Activated T-helper 1 cell treated with anti-CD3 and anti-CD28 coated beads, Interleukin-12 subunit alpha, Interleukin-12 subunit beta, Interleukin-2, Interleukin-4 antibody, amounts not matched to agents 30 ng/mL and 10 ng/mL and 1 ng/mL, durations not matched to agents 14 hours and 24 hours and 36 hours (primary cell): ENCODE data around the gene PTCD1. TPM values are rescaled to one million over a fixed set of nuclear protein-coding genes. Genes with fewer than 3 reads are reported as not detected.
A peak's percentile ranks its signal among the peaks of the same experiment; 100 is the strongest.

Experiments used
- DNase-seq: peaks from one replicate; pipeline ENCODE4 v3.0.0; 2021; ENCODE audit warnings: low spot score
- H3K27ac Mint-ChIP-seq: one replicate; pipeline ENCODE4 v1.8.0; 2021; ENCODE audit warnings: mild to moderate bottlenecking, mixed read lengths
- H3K27me3 Mint-ChIP-seq: one replicate; pipeline ENCODE4 v1.8.0; 2022; ENCODE audit warnings: mild to moderate bottlenecking, moderate library complexity, mixed read lengths; ENCODE audit not compliant: insufficient read depth
- H3K36me3 Mint-ChIP-seq: one replicate; pipeline ENCODE4 v1.8.0; 2021; ENCODE audit warnings: low read depth, mixed read lengths
- H3K4me1 Mint-ChIP-seq: one replicate; pipeline ENCODE4 v1.8.0; 2021; ENCODE audit warnings: low read depth, mixed read lengths
- H3K4me3 Mint-ChIP-seq: one replicate; pipeline ENCODE4 v1.8.0; 2021; ENCODE audit warnings: mild to moderate bottlenecking, moderate library complexity, mixed read lengths
- H3K9me3 Mint-ChIP-seq: one replicate; pipeline ENCODE4 v1.8.0; 2021; ENCODE audit warnings: mixed read lengths
- intact Hi-C: fragments of 100-400 bp; cut with micrococcal nuclease; formaldehyde crosslinking; loops from one replicate; pipeline ENCODE4 v1.15.1; 2024
- total RNA-seq: library from RNA; stranded (reverse); gene quantifications from 2 replicates; pipeline ENCODE4 v1.2.3, GENCODE V29; 2022

Gene PTCD1
- total RNA-seq, 1 donor from 2014 or later, result 16.0 TPM

GRCh38 chr7:99399597-99399996 lies 39.0 kb downstream of the PTCD1 start:
- Mint-ChIP-seq H3K36me3 (peaks cover 46% of the 10 kb centered on the region), H3K4me3 (no peak overlapping the region), H3K4me1 (peaks cover 11% of the 10 kb centered on the region), H3K9me3 (no peaks in the 10 kb centered on the region), H3K27me3 (no peaks in the 10 kb centered on the region), H3K27ac (peak overlapping the region; percentile 31)
- DNase-seq, result no peak
- intact Hi-C loops, result no loop called here

- peak overlapping the region; percentile 40 for H3K27ac Mint-ChIP-seq
- intact Hi-C loops, result no loop called here
Observed at GRCh38 chr7:99398891-99399445, 39.6 kb downstream of the PTCD1 start.

GRCh38 chr7:99397297-99397983 lies 41.2 kb downstream of the PTCD1 start:
- Mint-ChIP-seq H3K9me3 (no peaks in the 10 kb centered on the region), H3K4me3 (no peak overlapping the region), H3K36me3 (peaks cover 41% of the 10 kb centered on the region), H3K27me3 (no peaks in the 10 kb centered on the region), H3K4me1 (peaks cover 22% of the 10 kb centered on the region), H3K27ac (no peak overlapping the region)
- intact Hi-C loops, result no loop called here
- DNase-seq, result no peak

More at GRCh38 chr7:99398891-99399445, 39.6 kb downstream of the PTCD1 start:
- no peaks in the 10 kb centered on the region for H3K27me3 Mint-ChIP-seq
- H3K4me3 Mint-ChIP-seq, result no peak overlapping the region
- no peaks in the 10 kb centered on the region for H3K9me3 Mint-ChIP-seq
- H3K4me1 Mint-ChIP-seq, result peaks cover 8% of the 10 kb centered on the region
- no peak for DNase-seq
- peaks cover 46% of the 10 kb centered on the region for H3K36me3 Mint-ChIP-seq

- Mint-ChIP-seq H3K27ac (no peak overlapping the region), H3K27me3 (no peaks in the 10 kb centered on the region), H3K4me1 (peaks cover 22% of the 10 kb centered on the region), H3K9me3 (no peaks in the 10 kb centered on the region), H3K36me3 (peaks cover 42% of the 10 kb centered on the region), H3K4me3 (no peak overlapping the region)
- no peak for DNase-seq
- intact Hi-C loops, result no loop called here
Observed at GRCh38 chr7:99396418-99397296, 41.9 kb downstream of the PTCD1 start.

GRCh38 chr7:99395616-99396327 lies 42.8 kb downstream of the PTCD1 start:
- peaks cover 17% of the 10 kb centered on the region for H3K4me1 Mint-ChIP-seq
- H3K9me3 Mint-ChIP-seq, result no peaks in the 10 kb centered on the region
- DNase-seq, result no peak
- H3K27me3 Mint-ChIP-seq, result no peaks in the 10 kb centered on the region
- H3K27ac Mint-ChIP-seq, result no peak overlapping the region
- no peak overlapping the region for H3K4me3 Mint-ChIP-seq
- H3K36me3 Mint-ChIP-seq, result peaks cover 41% of the 10 kb centered on the region
- intact Hi-C loops, result no loop called here

GRCh38 chr7:99394188-99394502 lies 44.5 kb downstream of the PTCD1 start:
- H3K4me1 Mint-ChIP-seq, result peaks cover 16% of the 10 kb centered on the region
- intact Hi-C loops, result no loop called here
- H3K27ac Mint-ChIP-seq, result no peak overlapping the region
- no peak for DNase-seq
- no peak overlapping the region for H3K4me3 Mint-ChIP-seq
- no peaks in the 10 kb centered on the region for H3K9me3 Mint-ChIP-seq
- peaks cover 35% of the 10 kb centered on the region for H3K36me3 Mint-ChIP-seq
- no peaks in the 10 kb centered on the region for H3K27me3 Mint-ChIP-seq

- no peaks in the 10 kb centered on the region for H3K27me3 Mint-ChIP-seq
- peaks cover 16% of the 10 kb centered on the region for H3K4me1 Mint-ChIP-seq
- H3K9me3 Mint-ChIP-seq, result no peaks in the 10 kb centered on the region
- H3K36me3 Mint-ChIP-seq, result peaks cover 30% of the 10 kb centered on the region
- intact Hi-C loops, result loop anchor here (1.0 to 2.0 kb wide), 3 partner anchors 15 to 45 kb away; partner anchors contain the start of genes ARPC1B, BUD31, CPSF4 and PDAP1
- peak overlapping the region; percentile 68 for H3K27ac Mint-ChIP-seq
- no peak for DNase-seq
- peak overlapping the region; percentile 63 for H3K4me3 Mint-ChIP-seq
Observed at GRCh38 chr7:99393355-99394187, 45.0 kb downstream of the PTCD1 start.

GRCh38 chr7:99392659-99393354 lies 45.8 kb downstream of the PTCD1 start:
- intact Hi-C loops, result loop anchor here (1.0 to 2.0 kb wide), 4 partner anchors 12 to 45 kb away; partner anchors contain the start of genes ARPC1B, BUD31, CPSF4 and PDAP1
- no peaks in the 10 kb centered on the region for H3K9me3 Mint-ChIP-seq
- H3K4me3 Mint-ChIP-seq, result peak overlapping the region; percentile 63
- H3K36me3 Mint-ChIP-seq, result peaks cover 27% of the 10 kb centered on the region
- DNase-seq, result peak; percentile 69
- peak overlapping the region; percentile 68 for H3K27ac Mint-ChIP-seq
- no peaks in the 10 kb centered on the region for H3K27me3 Mint-ChIP-seq
- peaks cover 16% of the 10 kb centered on the region for H3K4me1 Mint-ChIP-seq

GRCh38 chr7:99392046-99392445 lies 46.6 kb downstream of the PTCD1 start:
- intact Hi-C loops, result loop anchor here (1.0 to 2.0 kb wide), 2 partner anchors 11 to 17 kb away; partner anchors contain the start of gene ARPC1B
- peaks cover 16% of the 10 kb centered on the region for H3K4me1 Mint-ChIP-seq
- H3K27ac Mint-ChIP-seq, result no peak overlapping the region
- no peaks in the 10 kb centered on the region for H3K9me3 Mint-ChIP-seq
- H3K4me3 Mint-ChIP-seq, result no peak overlapping the region
- peaks cover 30% of the 10 kb centered on the region for H3K36me3 Mint-ChIP-seq
- H3K27me3 Mint-ChIP-seq, result no peaks in the 10 kb centered on the region
- no peak for DNase-seq

GRCh38 chr7:99390941-99391602 lies 47.5 kb downstream of the PTCD1 start:
- no peak for DNase-seq
- H3K4me3 Mint-ChIP-seq, result no peak overlapping the region
- peaks cover 36% of the 10 kb centered on the region for H3K36me3 Mint-ChIP-seq
- no peaks in the 10 kb centered on the region for H3K9me3 Mint-ChIP-seq
- no peaks in the 10 kb centered on the region for H3K27me3 Mint-ChIP-seq
- H3K27ac Mint-ChIP-seq, result peak overlapping the region; percentile 18
- H3K4me1 Mint-ChIP-seq, result peaks cover 16% of the 10 kb centered on the region
- intact Hi-C loops, result no loop called here

- peaks cover 16% of the 10 kb centered on the region for H3K4me1 Mint-ChIP-seq
- no peaks in the 10 kb centered on the region for H3K27me3 Mint-ChIP-seq
- H3K27ac Mint-ChIP-seq, result no peak overlapping the region
- intact Hi-C loops, result no loop called here
- H3K9me3 Mint-ChIP-seq, result no peaks in the 10 kb centered on the region
- DNase-seq, result no peak
- H3K4me3 Mint-ChIP-seq, result no peak overlapping the region
- H3K36me3 Mint-ChIP-seq, result peaks cover 35% of the 10 kb centered on the region
Observed at GRCh38 chr7:99389772-99390171, 48.8 kb downstream of the PTCD1 start.
